Measurements from ENCODE around the gene PRRG2.

Gene PRRG2

GRCh38 chr19:49557641-49558325 lies 23.3 kb upstream of the PRRG2 start:
- no peak for DNase-seq (ENCODE audit: low read depth in 3 of 3)

DNA sequence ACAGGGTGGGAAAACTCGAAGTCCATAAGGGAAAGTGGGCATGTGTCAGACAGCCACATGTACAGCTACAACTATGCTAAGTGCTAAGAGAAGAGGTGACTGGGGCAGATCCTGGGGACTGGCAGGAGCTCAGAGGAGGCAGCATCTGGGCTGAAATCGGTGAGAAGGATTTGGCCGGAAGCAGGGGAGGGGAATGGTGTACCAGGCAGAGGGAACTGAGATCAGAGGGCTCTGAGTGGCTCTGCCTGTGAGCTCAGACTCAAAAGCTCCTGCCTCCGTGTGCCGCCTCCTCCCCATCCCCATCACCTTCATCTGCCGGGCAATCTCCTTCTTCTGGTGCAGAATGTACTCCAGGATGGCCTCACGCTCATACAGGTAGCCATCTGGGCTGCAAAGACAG lies 22.5 kb upstream of the PRRG2 start:
- no peak for DNase-seq (ENCODE audit: low read depth in 3 of 3)

- no peak for DNase-seq (ENCODE audit: low read depth in 3 of 3)
Observed at GRCh38 chr19:49559443-49559842, 21.7 kb upstream of the PRRG2 start.

DNA sequence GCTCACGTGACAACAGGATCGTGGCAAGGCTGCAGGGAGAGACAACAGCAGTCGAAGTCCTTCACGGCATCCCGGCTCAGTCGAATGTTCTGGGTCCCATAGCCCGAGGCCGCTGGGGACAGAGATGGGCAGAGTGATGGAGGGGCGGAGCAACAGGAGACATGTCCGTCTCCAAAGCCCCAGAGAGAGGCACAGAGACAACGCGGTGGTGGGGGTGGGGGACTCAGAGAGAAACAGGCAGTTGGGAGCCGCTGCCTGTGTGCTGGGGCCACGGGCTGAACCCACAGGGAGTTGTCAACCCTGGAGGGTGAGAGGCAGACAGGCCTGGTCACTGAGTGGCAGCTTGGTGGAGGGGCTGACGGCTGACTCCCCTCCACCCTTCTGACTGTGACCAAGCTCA lies 21.2 kb upstream of the PRRG2 start:
- DNase-seq (ENCODE audit: low read depth in 3 of 3) = no peak

- DNase-seq (ENCODE audit: low read depth in 3 of 3) = no peak
Observed at GRCh38 chr19:49560358-49560900, 20.7 kb upstream of the PRRG2 start.

DNA sequence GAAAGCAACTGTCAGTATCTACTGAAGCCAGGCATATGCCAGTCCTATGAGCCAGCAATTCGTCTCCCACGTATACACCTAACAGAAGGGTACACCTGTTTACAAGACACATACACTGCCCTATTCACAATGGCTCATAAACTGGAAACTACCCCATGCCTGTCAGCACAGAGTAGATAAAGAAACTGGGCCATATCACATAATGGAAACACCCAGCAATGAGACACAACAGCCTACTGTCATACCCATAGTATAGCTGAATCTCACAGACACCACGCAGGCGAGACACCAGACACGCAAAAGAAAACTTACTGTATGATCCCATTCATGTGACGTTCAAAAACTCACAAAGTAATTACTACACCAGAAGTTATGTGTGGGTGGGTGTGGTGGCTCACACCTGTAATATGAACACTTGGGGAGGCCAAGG lies 16.5 kb upstream of the PRRG2 start:
- DNase-seq (ENCODE audit: low read depth in 3 of 3) = peak in 1 of 3 donors; percentile 52

- no peak for DNase-seq (ENCODE audit: low read depth in 3 of 3)
Observed at GRCh38 chr19:49565261-49565660, 15.9 kb upstream of the PRRG2 start.

DNA sequence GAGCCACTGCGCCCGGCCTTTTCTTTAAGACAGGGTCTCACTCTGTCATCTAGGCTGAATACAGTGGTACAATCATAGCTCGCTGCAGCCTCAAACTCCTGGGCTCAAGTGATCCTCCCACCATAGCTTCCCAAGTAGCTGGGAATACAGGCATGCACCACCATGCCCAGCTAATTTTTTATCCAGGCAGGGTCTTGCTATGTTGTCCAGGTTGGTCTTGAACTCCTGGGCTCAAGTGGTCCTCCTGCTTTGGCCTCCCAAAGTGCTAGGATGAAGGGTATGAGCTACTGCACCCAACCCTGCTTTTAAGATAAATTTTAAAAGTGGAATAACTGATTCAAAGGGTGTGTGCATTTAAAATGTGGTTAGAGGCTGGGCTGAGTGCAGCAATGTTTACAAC lies 14.8 kb upstream of the PRRG2 start:
- no peak for DNase-seq (ENCODE audit: low read depth in 3 of 3)

DNA sequence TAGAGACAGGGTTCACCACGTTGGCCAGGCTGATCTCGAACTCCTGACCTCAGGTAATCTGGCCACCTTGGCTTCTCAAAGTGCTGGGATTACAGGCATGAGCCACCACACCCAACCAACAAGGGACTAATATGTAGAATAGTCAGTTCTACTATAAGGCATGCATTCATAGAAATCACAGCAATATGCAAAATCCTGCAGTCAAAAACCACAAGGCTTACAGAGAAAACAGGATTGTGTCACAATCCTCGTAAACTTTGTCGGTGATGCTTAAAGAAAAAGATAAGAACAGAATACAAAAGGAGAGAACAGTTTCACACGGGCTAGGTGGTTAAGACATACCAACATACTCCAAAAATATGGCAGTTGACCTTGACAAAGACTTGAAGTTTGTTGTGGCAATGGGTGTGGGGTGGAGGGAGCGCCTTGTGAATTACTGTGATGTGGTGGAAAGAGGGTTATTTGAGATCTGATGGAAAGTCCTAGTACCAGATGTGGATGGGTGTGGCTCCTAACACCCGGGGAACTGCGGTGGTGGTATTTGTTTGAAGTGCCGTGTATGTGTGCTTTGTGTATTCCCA lies 13.2 kb upstream of the PRRG2 start:
- no peak for DNase-seq (ENCODE audit: low read depth in 3 of 3)

GRCh38 chr19:49570138-49570856 lies 10.8 kb upstream of the PRRG2 start:
- DNase-seq (ENCODE audit: low read depth in 3 of 3) = no peak

DNA sequence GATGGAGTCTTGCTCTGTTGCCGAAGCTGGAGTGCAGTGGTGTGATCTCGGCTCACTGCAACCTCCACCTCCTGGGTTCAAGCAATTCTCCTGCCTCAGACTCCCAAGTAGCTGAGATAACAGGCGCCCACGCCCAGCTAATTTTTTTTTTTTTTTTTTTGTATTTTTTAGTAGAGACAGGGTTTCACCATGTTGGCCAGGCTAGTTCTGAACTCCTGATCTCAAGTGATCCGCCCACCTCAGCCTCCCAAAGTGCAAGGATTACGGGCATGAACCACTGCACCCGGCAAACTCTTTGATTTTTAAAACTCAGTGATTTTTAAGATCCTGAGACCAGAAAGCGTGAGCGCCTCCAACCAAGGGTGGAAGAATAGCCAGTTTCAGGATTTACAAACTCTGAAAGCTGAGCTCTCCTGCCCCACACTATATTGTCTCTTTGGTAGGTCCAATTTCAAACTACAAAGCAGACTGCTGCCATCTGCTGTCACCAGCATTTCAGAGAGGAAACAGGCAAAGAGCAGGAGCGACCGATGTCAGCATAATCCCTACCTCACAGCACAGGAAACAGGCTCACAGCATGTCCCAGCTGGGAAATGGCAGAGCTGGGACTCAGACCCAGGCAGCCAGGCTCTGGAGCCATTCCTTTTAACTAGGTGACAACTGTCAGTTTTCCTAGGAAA lies 10.0 kb upstream of the PRRG2 start:
- no peak for DNase-seq (ENCODE audit: low read depth in 3 of 3)

DNA sequence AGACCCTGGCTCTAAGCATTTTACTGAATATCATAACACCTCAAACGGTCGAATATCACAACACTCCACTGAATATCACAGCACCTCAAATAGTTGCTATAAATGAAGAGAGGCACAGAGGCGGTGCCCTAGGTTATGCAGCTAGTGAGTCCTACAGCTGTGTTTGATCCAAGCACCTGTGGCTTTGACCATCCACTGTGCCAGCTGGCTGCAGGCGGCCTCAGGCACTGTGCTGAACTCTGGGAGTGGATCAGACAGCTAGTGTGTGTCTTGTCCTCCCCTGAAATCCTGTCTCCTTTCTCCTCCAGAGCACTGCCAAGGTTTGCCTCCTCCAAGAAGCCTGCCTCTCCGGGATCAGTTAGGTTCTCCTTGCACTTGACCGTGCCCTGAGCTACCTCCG lies 8.1 kb upstream of the PRRG2 start:
- no peak for DNase-seq (ENCODE audit: low read depth in 3 of 3)

- DNase-seq (ENCODE audit: low read depth in 3 of 3) = no peak
Observed at GRCh38 chr19:49573425-49573824, 7.7 kb upstream of the PRRG2 start.

- DNase-seq (ENCODE audit: low read depth in 3 of 3) = no peak
Observed at GRCh38 chr19:49574206-49574755, 6.8 kb upstream of the PRRG2 start.

- no peak for DNase-seq (ENCODE audit: low read depth in 3 of 3)
Observed at GRCh38 chr19:49579193-49579592, 1.9 kb upstream of the PRRG2 start.

GRCh38 chr19:49579947-49580263 lies 1.2 kb upstream of the PRRG2 start:
- DNase-seq (ENCODE audit: low read depth in 3 of 3) = no peak

GRCh38 chr19:49580264-49581006 lies 681 bp upstream of the PRRG2 start, which contains the start of gene NOSIP:
Gene NOSIP (minus strand): TSS chr19:49580556. CDS start chr19:49560691, 19,865 bp downstream.
- DNase-seq (ENCODE audit: low read depth in 3 of 3) = peak; percentile 95 to 96 (median 95)

DNA sequence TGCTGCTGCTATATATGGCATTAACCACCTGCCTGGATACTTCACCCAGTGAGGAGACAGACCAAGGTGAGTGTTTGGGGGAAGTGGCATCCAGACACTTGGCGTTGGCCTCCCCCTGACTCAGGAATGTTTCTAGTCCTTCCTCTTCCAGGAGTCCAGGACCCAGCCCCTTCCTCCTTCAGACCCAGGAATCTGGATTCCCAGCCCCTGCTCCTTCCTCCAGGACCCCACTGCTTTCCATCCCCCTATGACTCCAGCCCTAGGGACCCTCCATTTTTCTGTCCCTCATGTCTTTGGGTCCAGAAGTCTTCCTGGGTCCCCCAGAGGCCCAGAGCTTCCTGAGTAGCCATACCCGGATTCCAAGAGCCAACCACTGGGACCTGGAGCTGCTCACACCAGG lies 2.1 kb downstream of the PRRG2 start:
- DNase-seq (ENCODE audit: low read depth in 3 of 3) = no peak

DNA sequence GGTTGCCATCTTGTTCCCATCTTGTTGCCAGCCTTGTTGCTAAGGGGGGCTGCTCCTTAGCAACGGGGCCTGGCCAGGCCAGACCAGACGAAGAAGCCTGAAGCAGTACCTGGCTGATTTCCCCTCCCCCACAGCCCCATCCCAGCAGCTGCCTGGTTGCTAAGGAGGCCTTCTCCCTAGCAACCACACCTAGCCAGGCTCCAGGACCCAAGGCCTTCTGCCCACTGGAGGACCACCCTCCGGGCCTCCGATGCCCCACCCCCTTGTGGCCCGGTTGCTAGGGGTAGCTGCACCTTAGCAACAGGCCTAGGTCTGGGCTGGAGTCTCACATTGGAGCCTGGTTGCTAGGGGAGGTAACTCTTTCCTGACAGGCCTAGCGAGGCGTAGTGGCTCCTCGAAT lies 3.9 kb downstream of the PRRG2 start:
- DNase-seq (ENCODE audit: low read depth in 3 of 3) = no peak

DNA sequence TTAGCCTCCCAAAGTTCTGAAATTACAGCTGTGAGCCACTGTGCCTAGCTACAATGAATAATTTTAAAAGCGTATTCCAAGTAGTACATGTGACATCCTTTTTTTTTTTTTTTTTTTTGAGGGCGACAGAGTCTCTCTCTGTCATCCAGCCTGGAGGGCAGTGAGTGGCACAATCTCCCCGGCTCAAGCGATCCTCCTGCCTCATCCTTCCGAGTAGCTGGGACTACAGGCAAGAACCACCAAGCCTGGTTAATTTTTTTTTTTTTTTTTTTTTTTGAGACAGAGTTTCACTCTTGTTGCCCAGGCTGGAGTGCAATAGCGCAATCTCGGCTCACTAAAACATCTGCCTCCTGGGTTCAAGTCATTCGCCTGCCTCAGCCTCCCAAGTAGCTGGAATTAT lies 6.1 kb downstream of the PRRG2 start:
- DNase-seq (ENCODE audit: low read depth in 3 of 3) = no peak

Data from stimulated activated CD4-positive, alpha-beta T cell treated with anti-CD3 and anti-CD28 coated beads, TNF-alpha, amount 100 ng/mL, for 48 hours (primary cell).